Colonic mucosa (tissue), 4 donors: ENCODE data around the gene RFX1. TPM values are rescaled to one million over a fixed set of nuclear protein-coding genes. Genes with fewer than 3 reads are reported as not detected.

Experiments used
- DNase-seq: peaks from one replicate; pipeline ENCODE4 v3.0.0-alpha.2; 2020
- H3K27ac ChIP-seq: fragments of 200-600 bp; one replicate; pipeline ENCODE4 v1.8.0; 2021
- H3K27me3 ChIP-seq: fragments of 200-600 bp; one replicate; pipeline ENCODE4 v1.8.0; 2021
- H3K36me3 ChIP-seq: fragments of 200-600 bp; one replicate; pipeline ENCODE4 v1.8.0; 2021
- H3K4me1 ChIP-seq: fragments of 200-600 bp; one replicate; pipeline ENCODE4 v1.8.0; 2021; ENCODE audit warnings: mild to moderate bottlenecking
- H3K4me3 ChIP-seq: fragments of 200-600 bp; one replicate; pipeline ENCODE4 v1.8.0; 2021
- H3K9ac ChIP-seq, 2 donors: one replicate each; pipeline ENCODE4 v1.7.0; 2013; ENCODE audit warnings: control low read depth in 2 of 2, low read depth in 2 of 2, low read length in 2 of 2
- H3K9me3 ChIP-seq: fragments of 200-600 bp; one replicate; pipeline ENCODE4 v1.8.0; 2021
- CTCF ChIP-seq: fragments of 200-600 bp; IDR thresholded peaks from one replicate; pipeline ENCODE4 v1.8.0; 2022; ENCODE audit warnings: antibody characterized with exemption, mild to moderate bottlenecking
- intact Hi-C: fragments of 100-400 bp; cut with DNase I; formaldehyde crosslinking; loops from one replicate; pipeline ENCODE4 v1.14.1; 2022
- total RNA-seq, 2 donors: library from RNA; stranded (reverse); fragmentation: NEBNext Ultra II Directional in 1 of 2; extraction: Animal tissue kit (Norgen Biotek cat#: 25700) in 1 of 2; gene quantifications; one replicate each; pipeline ENCODE4 v1.2.1, GENCODE V29; 2021
- donor health status: healthy.
- donor health status: DM: no; HTN: no; CAD: no.
- donor health status: DM: no; HTN: no; CAD: no.

The RFX1 gene
- total RNA-seq, 2 donors from 2014 or later = 13.1 to 20.9 TPM

GRCh38 chr19:13955662-13956364 lies 50.3 kb downstream of the RFX1 start:
- H3K4me3 ChIP-seq = no peak overlapping the region
- H3K9me3 ChIP-seq = no peaks in the 10 kb centered on the region
- peaks cover 9% of the 10 kb centered on the region for H3K4me1 ChIP-seq
- TF ChIP-seq CTCF = no peak
- no peak overlapping the region for H3K9ac ChIP-seq
- intact Hi-C loops = loop anchor here (2.0 kb wide), 1 partner anchor 75 kb away; no protein-coding TSS in a partner anchor
- DNase-seq = no peak
- H3K27ac ChIP-seq = no peak overlapping the region
- no peaks in the 10 kb centered on the region for H3K27me3 ChIP-seq
- peaks cover 26% of the 10 kb centered on the region for H3K36me3 ChIP-seq

- Histone ChIP-seq H3K9ac (no peak overlapping the region), H3K27ac (no peak overlapping the region), H3K9me3 (no peaks in the 10 kb centered on the region), H3K36me3 (peaks cover 19% of the 10 kb centered on the region), H3K27me3 (no peaks in the 10 kb centered on the region), H3K4me3 (no peak overlapping the region), H3K4me1 (peaks cover 9% of the 10 kb centered on the region)
- no peak for DNase-seq
- no peak for TF ChIP-seq CTCF
- intact Hi-C loops = loop anchor here (2.0 kb wide), 1 partner anchor 73 kb away; no protein-coding TSS in a partner anchor
Observed at GRCh38 chr19:13954185-13954584, 51.9 kb downstream of the RFX1 start.

- Histone ChIP-seq H3K27ac (peak overlapping the region; percentile 59), H3K9me3 (no peaks in the 10 kb centered on the region), H3K4me1 (peaks cover 9% of the 10 kb centered on the region), H3K9ac (peak overlapping the region; percentile 71 to 95), H3K27me3 (no peaks in the 10 kb centered on the region), H3K36me3 (peaks cover 19% of the 10 kb centered on the region), H3K4me3 (peak overlapping the region; percentile 76)
- intact Hi-C loops = no loop called here
- no peak for TF ChIP-seq CTCF
- DNase-seq = peak; percentile 80
Observed at GRCh38 chr19:13952931-13953531, 53.1 kb downstream of the RFX1 start.

- H3K36me3 ChIP-seq = peaks cover 19% of the 10 kb centered on the region
- H3K4me3 ChIP-seq = peak within 1 kb of the TSS; percentile 76
- H3K27me3 ChIP-seq = no peaks in the 10 kb centered on the region
- peak within 1 kb of the TSS; percentile 93 to 95 for H3K9ac ChIP-seq
- H3K4me1 ChIP-seq = peaks cover 9% of the 10 kb centered on the region
- peak within 1 kb of the TSS; percentile 59 for H3K27ac ChIP-seq
- peak; percentile 99 for DNase-seq
- intact Hi-C loops = no loop called here
- no peak for TF ChIP-seq CTCF
- H3K9me3 ChIP-seq = no peaks in the 10 kb centered on the region
Observed at GRCh38 chr19:13952154-13952930, 53.8 kb downstream of the RFX1 start, which contains the start of gene DCAF15. Gene DCAF15 (plus strand): TSS chr19:13952509. CDS start chr19:13952513, 4 bp downstream.

- Histone ChIP-seq H3K27me3 (no peaks in the 10 kb centered on the region), H3K4me1 (peaks cover 9% of the 10 kb centered on the region), H3K9me3 (no peaks in the 10 kb centered on the region), H3K4me3 (peak overlapping the region; percentile 22), H3K36me3 (peaks cover 17% of the 10 kb centered on the region), H3K27ac (no peak overlapping the region), H3K9ac (no peak overlapping the region)
- DNase-seq = no peak
- TF ChIP-seq CTCF = no peak
- intact Hi-C loops = no loop called here
Observed at GRCh38 chr19:13951799-13952153, 54.3 kb downstream of the RFX1 start.
